Testis (tissue), 3 donors: ENCODE results near the gene NTM. TPM values are rescaled to one million over a fixed set of nuclear protein-coding genes. Genes with fewer than 3 reads are reported as not detected.

Source experiments
- DNase-seq: peaks from one replicate; pipeline ENCODE4 v3.0.0-alpha.2; 2019
- H3K27ac ChIP-seq, 2 donors: fragments of 200-600 bp; sonication (generic); one replicate each; pipeline ENCODE4 v1.5.1; 2019
- H3K27me3 ChIP-seq: fragments of 200-600 bp; sonication (generic); one replicate; pipeline ENCODE4 v1.5.1; 2019
- H3K36me3 ChIP-seq: fragments of 200-600 bp; sonication (generic); one replicate; pipeline ENCODE4 v1.5.1; 2017; ENCODE audit warnings: low read depth; ENCODE audit errors: missing control alignments
- H3K4me1 ChIP-seq: fragments of 200-600 bp; sonication (generic); one replicate; pipeline ENCODE4 v1.5.1; 2019
- H3K4me3 ChIP-seq, 2 donors: fragments of 200-600 bp; sonication (generic); one replicate each; pipeline ENCODE4 v1.5.1; 2017 to 2019
- H3K9me3 ChIP-seq: fragments of 200-600 bp; sonication (generic); one replicate; pipeline ENCODE4 v1.5.1; 2017
- POLR2A ChIP-seq: fragments of 450-650 bp; IDR thresholded peaks from one replicate; pipeline ENCODE4 v1.6.1; 2017; ENCODE audit warnings: antibody characterized with exemption, mild to moderate bottlenecking, moderate library complexity
- WGBS, 2 donors: methylation state at CpG; one replicate each; pipeline ENCODE4 v1.1.5; 2018; 5-methylcytosine and 5-hydroxymethylcytosine counted together
- intact Hi-C: fragments of 100-400 bp; cut with DNase I; formaldehyde crosslinking; loops from one replicate; pipeline ENCODE4 v1.15.1; 2023; ENCODE audit warnings: low total_unique reads
- polyA plus RNA-seq: library from polyadenylated mRNA; stranded (reverse); fragments of 350-450 nt; fragmentation: Illumina TruSeq; extraction: RNeasy Lipid Tissue Mini Kit (QIAGEN cat#74804); gene quantifications from one replicate; pipeline ENCODE4 v1.2.3, GENCODE V29; 2014; ENCODE audit warnings: low read depth, low replicate concordance; ENCODE audit not compliant: insufficient read depth
- total RNA-seq, 2 donors: library from RNA; depleted of rRNA; stranded (reverse); fragments of >200 nt; gene quantifications; one replicate each; pipeline ENCODE4 v1.2.3, GENCODE V29; 2016
- TF ChIP-seq, protein P1 (sequence below), 3 experiments: fragments of 450-650 bp in 2 of 3; fragments of 200-600 bp in 1 of 3; sonication (generic) in 1 of 3; IDR thresholded peaks; one replicate each; pipeline ENCODE4 v1.5.1; 2016 to 2019; ENCODE audit warnings: antibody characterized with exemption in 3 of 3, mild to moderate bottlenecking in 2 of 3, moderate library complexity in 1 of 3

Gene NTM
- total and polyA plus RNA-seq, 3 donors from 2014 or later, result 1.7 to 4.5 (median 1.8) TPM

DNA sequence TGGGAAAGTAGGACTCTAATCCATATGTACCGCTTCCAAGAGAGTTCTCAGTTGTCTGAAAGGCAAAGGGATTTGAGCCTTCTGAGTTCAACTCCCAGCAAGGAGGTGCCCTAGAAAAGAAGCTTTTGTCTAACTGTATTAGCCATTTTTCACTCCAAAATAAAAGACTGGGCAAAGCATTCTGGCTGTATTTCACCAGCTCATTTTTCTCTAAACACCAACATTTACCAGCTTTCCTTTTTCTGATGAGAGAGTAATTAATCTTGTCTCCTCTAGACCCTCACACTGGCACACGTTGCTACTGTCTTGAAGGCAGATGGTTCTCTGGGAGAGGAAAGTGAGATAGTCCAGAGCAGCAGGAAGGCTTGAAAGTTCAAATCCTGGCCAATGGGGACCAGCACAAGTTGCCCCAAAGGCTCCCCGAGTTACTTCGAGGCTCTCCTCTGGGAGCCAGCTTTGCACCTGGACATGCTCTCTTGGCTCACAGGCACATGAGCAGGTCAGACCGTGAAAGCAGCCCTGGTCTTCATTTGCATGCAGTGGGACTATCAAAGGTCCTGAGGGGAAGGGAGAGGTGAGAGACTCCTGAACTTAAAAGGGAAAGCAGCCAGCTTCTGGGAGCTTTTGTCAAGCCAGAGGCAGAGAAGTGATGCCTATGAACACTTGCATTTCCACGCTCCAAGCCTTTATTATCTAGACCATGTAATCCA, 100.0 kb downstream of the NTM start:
- Histone ChIP-seq H3K4me3 (no peak overlapping the region), H3K36me3 (no peaks in the 10 kb centered on the region), H3K27me3 (no peaks in the 10 kb centered on the region), H3K9me3 (no peaks in the 10 kb centered on the region), H3K27ac (no peak overlapping the region), H3K4me1 (no peaks in the 10 kb centered on the region)
- 60 to 65% methylated on average over 6 of the region's 6 CpGs for WGBS, 2 donors
- DNase-seq, result no peak
- TF ChIP-seq, protein P1, sequence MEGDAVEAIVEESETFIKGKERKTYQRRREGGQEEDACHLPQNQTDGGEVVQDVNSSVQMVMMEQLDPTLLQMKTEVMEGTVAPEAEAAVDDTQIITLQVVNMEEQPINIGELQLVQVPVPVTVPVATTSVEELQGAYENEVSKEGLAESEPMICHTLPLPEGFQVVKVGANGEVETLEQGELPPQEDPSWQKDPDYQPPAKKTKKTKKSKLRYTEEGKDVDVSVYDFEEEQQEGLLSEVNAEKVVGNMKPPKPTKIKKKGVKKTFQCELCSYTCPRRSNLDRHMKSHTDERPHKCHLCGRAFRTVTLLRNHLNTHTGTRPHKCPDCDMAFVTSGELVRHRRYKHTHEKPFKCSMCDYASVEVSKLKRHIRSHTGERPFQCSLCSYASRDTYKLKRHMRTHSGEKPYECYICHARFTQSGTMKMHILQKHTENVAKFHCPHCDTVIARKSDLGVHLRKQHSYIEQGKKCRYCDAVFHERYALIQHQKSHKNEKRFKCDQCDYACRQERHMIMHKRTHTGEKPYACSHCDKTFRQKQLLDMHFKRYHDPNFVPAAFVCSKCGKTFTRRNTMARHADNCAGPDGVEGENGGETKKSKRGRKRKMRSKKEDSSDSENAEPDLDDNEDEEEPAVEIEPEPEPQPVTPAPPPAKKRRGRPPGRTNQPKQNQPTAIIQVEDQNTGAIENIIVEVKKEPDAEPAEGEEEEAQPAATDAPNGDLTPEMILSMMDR (IDR thresholded peaks at IDR 0.05), result no peak
- TF ChIP-seq POLR2A, result no peak
- intact Hi-C loops, result no loop called here

DNA sequence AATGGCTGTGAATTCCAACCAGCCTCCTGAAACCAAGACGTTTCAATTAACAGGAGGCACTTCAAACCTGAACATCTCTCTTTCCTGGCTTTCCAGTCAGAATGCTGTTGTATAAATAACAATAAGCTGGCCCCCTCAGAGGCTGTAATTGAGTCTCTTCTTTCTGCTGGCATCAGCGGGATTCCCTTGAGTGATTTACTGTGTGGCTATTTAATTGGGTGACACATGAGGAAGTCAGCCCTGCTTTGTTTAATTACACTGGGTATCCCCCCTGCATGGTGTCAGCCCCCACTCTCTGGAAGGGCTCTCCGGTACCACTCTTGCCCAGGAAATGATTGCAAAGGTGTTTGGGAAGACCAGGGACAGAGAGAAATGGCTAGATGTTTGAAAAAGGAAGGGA, 101.6 kb downstream of the NTM start:
- Histone ChIP-seq H3K27ac (no peak overlapping the region), H3K4me3 (no peak overlapping the region), H3K27me3 (no peaks in the 10 kb centered on the region), H3K9me3 (no peaks in the 10 kb centered on the region), H3K4me1 (no peaks in the 10 kb centered on the region), H3K36me3 (no peaks in the 10 kb centered on the region)
- no peak for DNase-seq
- intact Hi-C loops, result no loop called here
- 45 to 50% methylated on average over 3 of the region's 3 CpGs for WGBS, 2 donors
- TF ChIP-seq POLR2A, result no peak
- TF ChIP-seq, protein P1 (IDR thresholded peaks at IDR 0.05), result no peak

DNA sequence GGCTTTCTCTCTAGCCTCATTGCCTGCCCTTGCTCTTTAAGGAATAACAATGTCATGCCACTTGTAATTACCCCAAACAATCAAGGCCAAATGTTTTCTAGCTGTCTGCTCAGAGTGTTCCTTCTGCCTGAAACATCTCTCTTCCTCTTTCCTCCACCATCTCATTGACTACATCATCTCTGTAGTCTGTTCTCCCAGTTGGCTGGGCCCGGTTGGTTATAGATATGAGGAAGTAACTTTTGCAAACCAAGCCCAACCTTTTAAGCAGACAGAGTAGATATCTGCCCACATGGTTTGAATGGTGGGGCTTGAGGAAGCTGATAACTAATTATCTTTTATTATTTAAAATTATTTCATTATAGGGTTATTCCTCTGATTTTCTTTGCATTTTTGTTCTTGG, 104.5 kb downstream of the NTM start:
- Histone ChIP-seq H3K4me1 (no peaks in the 10 kb centered on the region), H3K9me3 (no peaks in the 10 kb centered on the region), H3K27ac (no peak overlapping the region), H3K27me3 (no peaks in the 10 kb centered on the region), H3K4me3 (no peak overlapping the region), H3K36me3 (no peaks in the 10 kb centered on the region)
- intact Hi-C loops, result no loop called here
- TF ChIP-seq, protein P1 (IDR thresholded peaks at IDR 0.05), result no peak
- TF ChIP-seq POLR2A, result no peak
- no peak for DNase-seq
- WGBS, 2 donors, result 44 to 63% methylated on average over 1 of the region's 1 CpG

DNA sequence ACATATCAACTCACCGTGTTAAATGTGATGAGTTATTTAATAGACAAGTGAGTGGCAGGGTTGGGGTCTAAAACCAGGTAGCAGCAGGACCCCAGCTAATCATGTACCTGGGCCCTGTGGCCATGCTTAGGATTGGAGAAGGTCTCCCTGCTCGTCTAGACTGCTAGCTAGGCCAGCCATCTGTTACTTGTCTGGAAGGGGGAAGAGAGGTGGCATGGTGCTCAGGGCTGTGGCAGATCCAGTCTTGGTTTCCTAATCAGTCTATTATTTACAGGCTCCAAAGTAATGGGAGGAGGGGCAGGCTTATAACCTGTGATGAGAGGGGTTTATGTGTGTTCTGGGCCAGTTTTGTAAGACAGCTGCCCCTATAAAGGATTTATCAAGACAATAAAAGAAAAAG, 105.9 kb downstream of the NTM start:
- H3K27me3 ChIP-seq, result no peaks in the 10 kb centered on the region
- H3K4me1 ChIP-seq, result no peaks in the 10 kb centered on the region
- WGBS, 2 donors, result 62 to 78% methylated on average over 2 of the region's 2 CpGs
- intact Hi-C loops, result no loop called here
- H3K4me3 ChIP-seq, result no peak overlapping the region
- TF ChIP-seq, protein P1 (IDR thresholded peaks at IDR 0.05), result no peak
- no peak for TF ChIP-seq POLR2A
- H3K9me3 ChIP-seq, result no peaks in the 10 kb centered on the region
- DNase-seq, result no peak
- no peak overlapping the region for H3K27ac ChIP-seq
- H3K36me3 ChIP-seq, result no peaks in the 10 kb centered on the region

DNA sequence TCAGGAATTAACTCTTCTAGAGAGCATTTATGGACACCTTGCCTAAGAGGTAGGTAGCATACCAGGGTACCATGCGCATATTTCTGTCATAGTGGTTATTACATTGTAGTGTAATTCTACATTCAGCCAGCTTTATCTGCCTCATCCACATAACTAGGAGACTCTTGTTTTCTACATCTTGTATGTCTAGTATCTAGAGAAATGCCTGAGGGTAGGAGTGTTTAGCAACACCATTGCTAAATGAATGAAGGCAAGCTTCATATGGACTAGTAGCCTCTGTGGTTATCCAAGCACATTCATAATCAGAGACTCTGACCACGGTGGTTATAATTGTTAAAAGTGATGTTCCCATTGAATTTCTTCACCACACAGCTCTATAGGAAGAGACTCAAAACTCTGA, 107.9 kb downstream of the NTM start:
- no peak overlapping the region for H3K4me3 ChIP-seq
- no peaks in the 10 kb centered on the region for H3K9me3 ChIP-seq
- no peaks in the 10 kb centered on the region for H3K27me3 ChIP-seq
- no peaks in the 10 kb centered on the region for H3K36me3 ChIP-seq
- TF ChIP-seq, protein P1 (IDR thresholded peaks at IDR 0.05), result no peak
- no peak for TF ChIP-seq POLR2A
- H3K27ac ChIP-seq, result no peak overlapping the region
- H3K4me1 ChIP-seq, result no peaks in the 10 kb centered on the region
- WGBS, 2 donors, result 97 to 100% methylated on average over 2 of the region's 2 CpGs
- no peak for DNase-seq
- intact Hi-C loops, result no loop called here
